Left lung (tissue), 10 donors: Measurements from ENCODE around the gene BTBD10. TPM values are rescaled to one million over a fixed set of nuclear protein-coding genes. Genes with fewer than 3 reads are reported as not detected.
A peak's percentile ranks its signal among the peaks of the same experiment; 100 is the strongest.

Experiments used
- ATAC-seq: fragments of 200-7000 bp; cut with Tn5 transposase; one replicate; pipeline ENCODE4 v1.9.1; 2020; ENCODE audit warnings: moderate library complexity
- DNase-seq, 4 donors: peaks; one replicate each; pipeline ENCODE4 v3.0.0-alpha.2; 2013 to 2020
- H3K27ac ChIP-seq, 2 donors: fragments of 200-600 bp; sonication (generic) in 1 of 2; one replicate each; pipeline versions ENCODE4 v1.5.0 to v1.8.0; 2020 to 2021
- H3K27me3 ChIP-seq, 2 donors: fragments of 200-600 bp; sonication (generic) in 1 of 2; one replicate each; pipeline versions ENCODE4 v1.5.0 to v1.8.0; 2020 to 2021
- H3K36me3 ChIP-seq, 2 donors: fragments of 200-600 bp; sonication (generic) in 1 of 2; one replicate each; pipeline versions ENCODE4 v1.5.0 to v1.8.0; 2020 to 2021
- H3K4me1 ChIP-seq, 2 donors: fragments of 200-600 bp; one replicate each; pipeline ENCODE4 v1.8.0; 2021
- H3K4me3 ChIP-seq, 2 donors: fragments of 200-600 bp; sonication (generic) in 1 of 2; one replicate each; pipeline versions ENCODE4 v1.5.0 to v1.8.0; 2020 to 2021; ENCODE audit warnings: mild to moderate bottlenecking in 1 of 2
- H3K9me3 ChIP-seq, 2 donors: fragments of 200-600 bp; sonication (generic) in 1 of 2; one replicate each; pipeline versions ENCODE4 v1.5.0 to v1.8.0; 2020 to 2021
- CTCF ChIP-seq, 2 donors: fragments of 200-600 bp; sonication (generic) in 1 of 2; IDR thresholded peaks; one replicate each; pipeline versions ENCODE4 v1.5.0 to v1.8.0; 2021; ENCODE audit warnings: antibody characterized with exemption in 2 of 2
- intact Hi-C, 2 donors: fragments of 100-400 bp; cut with DNase I; formaldehyde crosslinking; loops; one replicate each; pipeline versions ENCODE4 v1.11.2 to v1.14.2; 2022
- polyA plus RNA-seq, 6 donors: library from polyadenylated mRNA; unstranded; fragments of 120-200 nt; gene quantifications; one replicate each; pipeline ENCODE4 v1.2.1, GENCODE V29; 2013; ENCODE audit not compliant: insufficient read length in 6 of 6
- total RNA-seq, 2 donors: library from RNA; stranded (reverse); fragmentation: NEBNext Ultra II Directional; extraction: Animal tissue kit (Norgen Biotek cat#: 25700); gene quantifications; one replicate each; pipeline ENCODE4 v1.2.1, GENCODE V29; 2021
- donor health status: DM: no; HTN: yes; CAD: no.
- donor health status: DM: no; HTN: no; CAD: no.

The BTBD10 gene
- total and polyA plus RNA-seq, 8 donors = 24.8 to 39.9 (median 33.6) TPM

GRCh38 chr11:13378316-13378715, 84.7 kb downstream of the BTBD10 start:
- Histone ChIP-seq H3K27me3 (no peaks in the 10 kb centered on the region), H3K27ac (no peak overlapping the region), H3K4me1 (no peaks in the 10 kb centered on the region), H3K9me3 (no peaks in the 10 kb centered on the region), H3K4me3 (no peak overlapping the region), H3K36me3 (peaks cover 0 to 90% of the 10 kb centered on the region in 2 donors)
- ATAC-seq (no peak), DNase-seq (no peak)
- intact Hi-C loops = no loop called here
- no peak for TF ChIP-seq CTCF (IDR thresholded peaks at IDR 0.05)

DNA sequence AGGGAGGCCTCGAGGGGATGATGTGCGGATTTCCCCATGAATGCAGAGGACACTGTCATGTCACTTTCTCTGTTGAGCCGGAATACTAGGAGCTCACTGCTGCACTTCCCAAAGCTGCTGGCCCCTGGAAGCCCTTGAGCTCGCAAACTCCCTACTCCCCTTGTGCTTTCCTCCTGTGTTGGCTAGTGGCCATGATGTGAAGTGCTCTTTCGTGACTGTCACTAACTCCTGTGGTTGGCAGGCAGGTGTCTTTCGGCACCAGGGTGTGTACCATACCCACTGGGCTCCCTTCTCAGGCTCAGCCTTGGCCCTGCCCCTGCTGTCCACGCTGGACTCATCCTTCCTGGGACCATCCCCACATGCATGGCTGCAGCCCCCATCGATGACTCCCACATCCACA, 86.2 kb downstream of the BTBD10 start:
- no peak for ATAC-seq
- H3K27me3 ChIP-seq = no peaks in the 10 kb centered on the region
- no peak for TF ChIP-seq CTCF (IDR thresholded peaks at IDR 0.05)
- no peaks in the 10 kb centered on the region for H3K4me1 ChIP-seq
- H3K36me3 ChIP-seq = peaks cover 0 to 90% of the 10 kb centered on the region in 2 donors
- H3K27ac ChIP-seq = no peak overlapping the region
- H3K4me3 ChIP-seq = no peak overlapping the region
- DNase-seq = no peak
- H3K9me3 ChIP-seq = no peaks in the 10 kb centered on the region
- intact Hi-C loops = no loop called here

DNA sequence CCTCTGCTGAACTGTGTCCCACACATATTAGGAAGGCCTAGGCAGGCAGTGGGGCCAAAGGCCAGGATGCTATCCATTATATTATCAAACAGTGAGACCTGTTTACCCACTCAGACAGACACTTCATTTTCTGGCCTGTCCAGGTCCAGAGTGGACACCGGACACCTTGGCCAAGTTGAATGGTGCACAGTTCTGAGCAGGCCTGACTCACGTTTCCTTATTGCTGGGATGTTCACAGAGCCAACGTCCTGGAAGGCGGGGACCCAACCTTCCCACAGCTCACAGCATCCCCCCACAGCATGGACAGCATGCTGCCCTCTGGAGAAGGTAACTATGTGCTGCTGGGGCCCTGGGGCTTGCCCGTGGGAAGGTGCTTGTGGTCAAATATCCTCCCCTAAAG, 86.6 kb downstream of the BTBD10 start:
- intact Hi-C loops = no loop called here
- TF ChIP-seq CTCF (IDR thresholded peaks at IDR 0.05) = no peak
- H3K36me3 ChIP-seq = peaks cover 0 to 90% of the 10 kb centered on the region in 2 donors
- H3K27me3 ChIP-seq = no peaks in the 10 kb centered on the region
- no peak overlapping the region for H3K4me3 ChIP-seq
- no peaks in the 10 kb centered on the region for H3K9me3 ChIP-seq
- no peaks in the 10 kb centered on the region for H3K4me1 ChIP-seq
- ATAC-seq = no peak
- peak overlapping the region in 1 of 2 donors; percentile 14 for H3K27ac ChIP-seq
- DNase-seq = no peak

- intact Hi-C loops = no loop called here
- H3K27me3 ChIP-seq = no peaks in the 10 kb centered on the region
- H3K27ac ChIP-seq = peak overlapping the region in 1 of 2 donors; percentile 14
- no peaks in the 10 kb centered on the region for H3K9me3 ChIP-seq
- no peaks in the 10 kb centered on the region for H3K4me1 ChIP-seq
- peaks cover 0 to 90% of the 10 kb centered on the region in 2 donors for H3K36me3 ChIP-seq
- ATAC-seq (no peak), DNase-seq (no peak)
- no peak overlapping the region for H3K4me3 ChIP-seq
- TF ChIP-seq CTCF (IDR thresholded peaks at IDR 0.05) = no peak
These were observed 87.2 kb downstream of the BTBD10 start for GRCh38 chr11:13375798-13376197.

GRCh38 chr11:13373216-13373615, 89.8 kb downstream of the BTBD10 start:
- intact Hi-C loops = no loop called here
- H3K4me1 ChIP-seq = no peaks in the 10 kb centered on the region
- no peak for DNase-seq
- TF ChIP-seq CTCF (IDR thresholded peaks at IDR 0.05) = no peak
- H3K4me3 ChIP-seq = no peak overlapping the region
- no peak overlapping the region for H3K27ac ChIP-seq
- H3K36me3 ChIP-seq = peaks cover 0 to 96% of the 10 kb centered on the region in 2 donors
- ATAC-seq = no peak
- H3K27me3 ChIP-seq = no peaks in the 10 kb centered on the region
- no peaks in the 10 kb centered on the region for H3K9me3 ChIP-seq
